IMR-90 (cell line): ENCODE measurements around the gene ST6GALNAC4. TPM values are rescaled to one million over a fixed set of nuclear protein-coding genes. Genes with fewer than 3 reads are reported as not detected.

ENCODE experiments used
- ATAC-seq: fragments of 200-7000 bp; cut with Tn5 transposase; 2 replicates; pipeline ENCODE4 v1.9.1; 2020; ENCODE audit warnings: low read depth, mild to moderate bottlenecking, moderate library complexity
- BruUV-seq: library from RNA; stranded (reverse); fragments of 400-500 nt; replicated peaks from 2 replicates; lab custom pipeline; 2021; lab: Mats Ljungman, UMichigan
- CTCF ChIA-PET: fragments of 300-600 bp; formaldehyde crosslinking; extraction: SDS; loops from one replicate; lab custom pipeline; 2021; ENCODE audit warnings: antibody characterized with exemption; lab: Yijun Ruan, JAX
- POLR2A ChIA-PET: fragments of 300-600 bp; sonication (Branson Sonifier 250); formaldehyde crosslinking; loops from one replicate; lab custom pipeline; 2022; ENCODE audit warnings: antibody characterized with exemption; ENCODE audit not compliant: unreplicated experiment; lab: Charles Lee
- DNase-seq: peaks from one replicate; pipeline ENCODE4 v3.0.0; 2013
- H2AFZ ChIP-seq: replicated peaks from 2 replicates; pipeline ENCODE3; 2013; ENCODE audit warnings: low read length, mild to moderate bottlenecking; ENCODE audit not compliant: poor library complexity
- H2AK5ac ChIP-seq: 2 replicates; pipeline ENCODE4 v1.6.1; 2013; ENCODE audit warnings: low read depth, low read length, inconsistent platforms
- H2AK9ac ChIP-seq: replicated peaks from 2 replicates; pipeline ENCODE3; 2013; ENCODE audit warnings: mild to moderate bottlenecking, low read depth, low read length, moderate library complexity; ENCODE audit not compliant: poor library complexity
- H2BK120ac ChIP-seq: 2 replicates; pipeline ENCODE4 v1.6.1; 2013; ENCODE audit warnings: low read depth, low read length, inconsistent platforms
- H2BK15ac ChIP-seq: 3 replicates; pipeline ENCODE4 v1.6.1; 2013; ENCODE audit warnings: low read depth, low read length, inconsistent platforms
- H2BK20ac ChIP-seq: 2 replicates; pipeline ENCODE4 v1.6.1; 2013; ENCODE audit warnings: low read depth, mild to moderate bottlenecking, inconsistent platforms, low read length, moderate library complexity
- H2BK5ac ChIP-seq: 2 replicates; pipeline ENCODE4 v1.6.1; 2013; ENCODE audit warnings: mild to moderate bottlenecking, low read depth, low read length, inconsistent platforms; ENCODE audit not compliant: poor library complexity, severe bottlenecking
- H3K14ac ChIP-seq: replicated peaks from 2 replicates; pipeline ENCODE4 v1.6.1; 2013; ENCODE audit warnings: low read depth, low read length, inconsistent platforms
- H3K18ac ChIP-seq: 2 replicates; pipeline ENCODE4 v1.6.1; 2013; ENCODE audit warnings: low read depth, low read length, control low read depth
- H3K23ac ChIP-seq: 2 replicates; pipeline ENCODE4 v1.6.1; 2013; ENCODE audit warnings: low read depth, low read length, inconsistent platforms
- H3K27ac ChIP-seq: 2 replicates; pipeline ENCODE4 v1.5.1; 2013; ENCODE audit warnings: mild to moderate bottlenecking, control low read depth, low read length; ENCODE audit not compliant: insufficient read depth
- H3K27me3 ChIP-seq: 2 replicates; pipeline ENCODE4 v1.6.1; 2013; ENCODE audit warnings: low read length; ENCODE audit not compliant: control insufficient read depth, insufficient read depth
- H3K36me3 ChIP-seq: 2 replicates; pipeline ENCODE4 v1.6.1; 2013; ENCODE audit warnings: low read length, mixed read lengths; ENCODE audit not compliant: control insufficient read depth, insufficient read depth
- H3K4ac ChIP-seq: 2 replicates; pipeline ENCODE4 v1.6.1; 2013; ENCODE audit warnings: low read depth, low read length, inconsistent platforms
- H3K4me1 ChIP-seq: 2 replicates; pipeline ENCODE4 v1.6.1; 2013; ENCODE audit warnings: low read length, mixed read lengths; ENCODE audit not compliant: control insufficient read depth, insufficient read depth
- H3K4me2 ChIP-seq: 2 replicates; pipeline ENCODE4 v1.6.1; 2013; ENCODE audit warnings: low read depth, mild to moderate bottlenecking, control low read depth, low read length, moderate library complexity
- H3K4me3 ChIP-seq: 2 replicates; pipeline ENCODE4 v1.5.1; 2013; ENCODE audit warnings: low read depth, mild to moderate bottlenecking, control low read depth, low read length, moderate library complexity; ENCODE audit not compliant: insufficient read depth
- H3K56ac ChIP-seq: 2 replicates; pipeline ENCODE4 v1.6.1; 2013; ENCODE audit warnings: low read length, inconsistent platforms; ENCODE audit not compliant: insufficient read depth; ENCODE audit errors: extremely low read depth
- H3K79me1 ChIP-seq, 2 experiments: 2 replicates each; pipeline ENCODE4 v1.6.1; 2013; ENCODE audit warnings: low read length in 2 of 2, inconsistent platforms in 1 of 2, low read depth in 1 of 2
- H3K9ac ChIP-seq: 2 replicates; pipeline ENCODE4 v1.6.1; 2013; ENCODE audit warnings: low read depth, low read length, control low read depth
- H3K9me1 ChIP-seq: 2 replicates; pipeline ENCODE4 v1.6.1; 2013; ENCODE audit warnings: low read length, inconsistent platforms; ENCODE audit not compliant: insufficient read depth
- H3K9me3 ChIP-seq: 2 replicates; pipeline ENCODE4 v1.6.1; 2013; ENCODE audit warnings: low read length; ENCODE audit not compliant: control insufficient read depth, insufficient read depth
- H4K20me1 ChIP-seq: 2 replicates; pipeline ENCODE4 v1.6.1; 2013; ENCODE audit warnings: low read length, inconsistent platforms; ENCODE audit not compliant: insufficient read depth
- H4K5ac ChIP-seq: 2 replicates; pipeline ENCODE4 v1.6.1; 2013; ENCODE audit warnings: mild to moderate bottlenecking, low read depth, low read length, control low read depth
- H4K8ac ChIP-seq, 2 experiments: 2 replicates each; pipeline ENCODE4 v1.6.1; 2013; ENCODE audit warnings: low read depth in 2 of 2, low read length in 2 of 2, control low read depth in 1 of 2, inconsistent platforms in 1 of 2
- H4K91ac ChIP-seq: 2 replicates; pipeline ENCODE4 v1.6.1; 2013; ENCODE audit warnings: low read depth, low read length, inconsistent platforms; ENCODE audit not compliant: insufficient read depth
- FOS ChIP-seq: fragments of 150-350 bp; IDR thresholded peaks from 2 replicates; pipeline ENCODE4 v1.6.1; 2016; ENCODE audit warnings: low read depth, low read length
- MAZ ChIP-seq: IDR thresholded peaks from 2 replicates; pipeline ENCODE4 v1.6.1; 2012; ENCODE audit warnings: low read depth, mild to moderate bottlenecking, low read length, improper control_type of control experiment, moderate library complexity, borderline replicate concordance
- RFX5 ChIP-seq: IDR thresholded peaks from 2 replicates; pipeline ENCODE4 v1.8.0; 2012; ENCODE audit warnings: low read depth, mild to moderate bottlenecking, low read length, moderate library complexity
- WGBS, 2 experiments: methylation state at CpG; one replicate each; pipeline versions ENCODE4 v1.1.5 to v1.1.7; 2013; ENCODE audit warnings: missing lambda C conversion rate in 2 of 2; ENCODE audit not compliant: insufficient read length in 1 of 2; ENCODE audit errors: extremely low coverage in 2 of 2; 5-methylcytosine and 5-hydroxymethylcytosine counted together
- dilution Hi-C: fragments of 300-500 bp; cut with HindIII; formaldehyde crosslinking; loops from one replicate; pipeline ENCODE4 v1.14.3; 2018; ENCODE audit warnings: low sequenced_read_pairs; ENCODE audit not compliant: unreplicated experiment
- in situ Hi-C: fragments of 300-500 bp; cut with MboI; formaldehyde crosslinking; loops from 3 replicates; pipeline ENCODE4 v1.14.3; 2019; ENCODE audit warnings: low sequenced_read_pairs, inconsistent platforms, mixed read lengths
- intact Hi-C: fragments of 100-400 bp; cut with micrococcal nuclease; formaldehyde crosslinking; loops from 2 replicates; pipeline ENCODE4 v1.10.0; 2022
- polyA plus RNA-seq, 3 experiments: library from polyadenylated mRNA; depleted of rRNA; stranded (reverse); fragments of >200 nt; gene quantifications; 2 replicates each; pipeline ENCODE4 v1.2.3, GENCODE V29; 2012; ENCODE audit warnings: low replicate concordance in 1 of 3
- total RNA-seq: library from RNA; depleted of rRNA; stranded (reverse); fragments of >200 nt; gene quantifications from 2 replicates; pipeline ENCODE4 v1.2.3, GENCODE V29; 2012

Gene ST6GALNAC4
- total and polyA plus RNA-seq, 2 of the 4 experiments (the other 2 are of a cell fraction), result 12.5 to 32.9 TPM

DNA sequence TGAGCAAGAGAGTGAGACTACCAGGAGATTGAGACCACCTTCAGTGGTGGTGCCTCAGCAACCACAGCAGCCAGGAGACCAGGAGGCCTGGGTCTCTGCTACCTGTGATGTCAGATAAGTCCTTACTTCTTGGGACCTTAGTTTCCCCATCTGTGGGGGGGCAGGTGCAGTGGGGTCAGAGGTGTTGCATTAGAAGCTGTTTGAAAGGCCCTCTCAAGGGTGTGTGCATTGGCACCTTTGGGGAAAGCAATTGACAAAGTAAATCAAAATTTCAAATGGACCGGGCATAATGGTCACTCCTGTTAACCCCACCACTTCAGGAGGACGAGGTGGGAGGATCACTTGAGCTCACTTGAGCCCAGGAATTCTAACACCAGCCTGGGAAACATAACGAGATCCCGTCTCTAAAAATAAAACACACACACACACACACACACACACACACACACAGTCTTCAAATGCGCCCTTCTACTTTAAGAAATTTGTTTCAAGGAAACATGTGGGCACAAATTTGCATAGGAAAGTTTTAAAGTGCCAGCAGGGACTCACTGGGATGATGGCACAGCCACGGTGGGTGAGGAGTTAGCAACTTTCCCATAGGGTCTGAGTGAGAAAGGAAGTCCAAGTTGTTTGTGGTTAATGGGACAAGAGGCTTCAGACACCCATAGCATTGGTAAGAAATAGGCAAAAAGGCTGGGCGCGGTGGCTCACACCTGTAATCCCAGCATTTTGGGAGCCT lies 38.0 kb downstream of the ST6GALNAC4 start:
- Histone ChIP-seq H3K36me3 (peaks cover 5% of the 10 kb centered on the region), H3K9ac (no peak overlapping the region), H3K79me1 (peaks cover 20 to 34% of the 10 kb centered on the region in 2 experiments; a peak in 3 of 4 replicates), H4K20me1 (0 out of 2 replicates have a peak, but pooled peaks cover 3% of the 10 kb centered on the region), H2AK9ac (peak overlapping the region; percentile 20), H3K9me1 (no peaks in the 10 kb centered on the region), H3K4me3 (no peak overlapping the region), H4K91ac (no peak overlapping the region; the same call in 1 of the 2 replicates), H3K14ac (no peak overlapping the region), H3K4ac (no peak overlapping the region), H3K27ac (no peak overlapping the region), H2AK5ac (no peak overlapping the region), H2BK15ac (no peak overlapping the region), H3K4me1 (peaks cover 24% of the 10 kb centered on the region), H2BK120ac (no peak overlapping the region), H2BK20ac (no peak overlapping the region), H3K18ac (no peak overlapping the region), H3K23ac (no peak overlapping the region), H4K8ac (peak overlapping the region in 1 of 2 experiments; percentile 97; a peak in 1 of 4 replicates), H3K4me2 (no peak overlapping the region), H2AFZ (no peak overlapping the region), H2BK5ac (no peak overlapping the region), H3K27me3 (no peaks in the 10 kb centered on the region), H4K5ac (no peak overlapping the region), H3K56ac (no peak overlapping the region), H3K9me3 (no peaks in the 10 kb centered on the region)
- no peak for TF ChIP-seq FOS
- TF ChIP-seq RFX5, result no peak
- TF ChIP-seq MAZ, result no peak
- intact Hi-C loops (no loop called here), dilution Hi-C loops (no loop called here), in situ Hi-C loops (no loop called here)
- CTCF ChIA-PET, result no interaction called here
- POLR2A ChIA-PET, result no interaction called here
- DNase-seq (no peak), ATAC-seq (no peak)
- no TSS peak for BruUV-seq
- WGBS, 2 experiments, result 60% methylated on average over 1 of the region's 8 CpGs; no CpG with 5 or more reads in 1 of the 2 experiments
